ELR (cell line): Measurements from ENCODE around the gene BEX4.
"Not testable (repeated sequence)": the region's sequence is repeated elsewhere in the genome, so short reads cannot be mapped to it uniquely, and the experiment has no call there.

Experiments
- DNase-seq: peaks from one replicate; pipeline ENCODE4 v3.0.0-alpha.2; 2015; ENCODE audit warnings: low read depth

Gene BEX4

DNA sequence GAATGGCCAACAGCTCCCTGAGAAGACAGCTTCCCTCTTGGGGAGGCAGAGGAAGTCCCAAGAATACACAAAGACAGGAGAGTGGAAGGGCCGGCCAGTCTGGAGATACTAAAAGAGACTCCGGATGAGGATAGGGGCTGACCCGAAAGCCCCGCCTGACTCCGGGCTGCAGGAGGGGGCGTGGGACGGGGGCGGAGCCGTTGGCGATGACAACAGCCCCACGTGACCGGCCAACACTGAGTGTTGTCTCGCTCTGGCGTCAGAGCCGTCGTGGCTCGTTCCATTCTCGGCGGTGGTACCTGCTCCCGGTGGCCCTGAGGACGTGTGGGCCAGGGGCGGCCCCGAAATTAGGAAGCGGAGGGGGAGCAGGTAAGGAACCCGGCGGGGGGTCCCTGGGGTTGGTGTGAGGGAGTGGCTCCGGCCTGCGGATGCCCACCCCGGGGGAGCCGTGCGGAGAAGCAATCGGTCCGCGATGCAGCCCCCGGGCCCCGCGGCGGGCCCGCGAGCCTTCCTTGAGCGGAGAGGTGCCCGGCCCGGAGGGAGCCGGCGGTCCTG, at the start of gene BEX4:
Gene BEX4, plus strand, starts transcription at position 239 of the 555 bp plus-strand sequence. CDS start 1,046 bp downstream, outside the sequence.
- DNase-seq = peak; percentile 81

DNA sequence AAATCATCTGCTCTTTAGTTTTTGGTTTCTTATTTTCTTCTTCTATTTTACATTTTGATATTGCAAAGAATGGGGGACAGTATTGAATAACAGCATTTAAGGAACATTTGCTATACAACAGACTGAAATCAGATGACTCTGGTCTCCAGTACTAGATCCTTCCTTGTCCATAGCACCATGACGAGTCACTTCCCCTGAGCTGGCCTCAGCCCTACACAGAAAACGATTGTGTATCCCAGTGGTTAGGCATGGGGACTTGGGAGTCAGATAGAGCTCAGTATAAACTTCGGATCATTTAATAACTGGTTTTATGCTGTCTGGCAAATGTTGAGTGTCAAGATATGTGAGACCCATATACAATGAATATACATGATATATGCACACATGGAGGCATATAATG, 44.7 kb upstream of the BEX4 start:
- DNase-seq = peak; percentile 70

- DNase-seq = no peak
Measured at GRCh38 chrX:103171353-103171752, 43.6 kb upstream of the BEX4 start.

- not testable (repeated sequence) for DNase-seq
Measured at GRCh38 chrX:103175256-103175655, 39.7 kb upstream of the BEX4 start.

DNA sequence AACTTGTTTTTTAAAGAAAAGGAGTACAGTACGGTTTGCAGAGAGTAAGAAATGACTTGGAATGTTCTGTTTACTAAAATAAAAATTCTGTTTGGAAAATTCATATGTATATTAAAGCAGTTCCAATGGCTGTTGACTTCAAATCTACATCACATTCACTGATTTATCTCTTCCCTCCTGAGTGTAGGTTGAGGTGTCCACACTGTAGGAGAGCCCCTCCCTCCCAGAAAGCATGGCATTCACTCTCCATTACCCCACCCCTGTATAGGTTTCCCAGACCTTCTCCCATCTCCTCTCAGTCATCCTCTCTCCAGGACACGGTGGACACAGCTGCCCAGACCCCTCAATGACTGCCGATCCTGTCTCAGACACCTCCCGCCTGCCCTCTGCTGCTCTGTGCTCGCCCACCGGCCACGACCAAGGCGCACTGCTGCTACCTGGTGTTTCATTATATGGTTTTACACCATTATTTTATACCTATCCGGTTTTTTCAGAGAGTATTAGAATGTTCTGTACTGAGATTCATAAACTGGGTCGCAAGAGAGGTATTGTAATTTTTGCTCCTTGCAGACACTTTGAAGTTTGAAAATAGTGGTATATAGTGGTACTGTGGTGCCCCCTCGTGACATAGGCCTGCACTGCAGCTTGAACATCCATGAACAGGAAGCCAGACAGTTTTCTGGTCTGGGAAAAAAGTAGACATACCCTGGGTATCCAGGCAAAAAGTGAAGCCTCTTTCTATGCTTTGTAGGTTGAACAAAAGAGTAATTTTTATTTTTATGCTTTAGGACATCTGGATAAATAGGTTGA, 38.8 kb upstream of the BEX4 start:
- DNase-seq = peak; percentile 57

- DNase-seq = no peak
Measured at GRCh38 chrX:103177556-103177955, 37.4 kb upstream of the BEX4 start.

GRCh38 chrX:103183912-103184311, 31.0 kb upstream of the BEX4 start:
- no peak for DNase-seq

DNA sequence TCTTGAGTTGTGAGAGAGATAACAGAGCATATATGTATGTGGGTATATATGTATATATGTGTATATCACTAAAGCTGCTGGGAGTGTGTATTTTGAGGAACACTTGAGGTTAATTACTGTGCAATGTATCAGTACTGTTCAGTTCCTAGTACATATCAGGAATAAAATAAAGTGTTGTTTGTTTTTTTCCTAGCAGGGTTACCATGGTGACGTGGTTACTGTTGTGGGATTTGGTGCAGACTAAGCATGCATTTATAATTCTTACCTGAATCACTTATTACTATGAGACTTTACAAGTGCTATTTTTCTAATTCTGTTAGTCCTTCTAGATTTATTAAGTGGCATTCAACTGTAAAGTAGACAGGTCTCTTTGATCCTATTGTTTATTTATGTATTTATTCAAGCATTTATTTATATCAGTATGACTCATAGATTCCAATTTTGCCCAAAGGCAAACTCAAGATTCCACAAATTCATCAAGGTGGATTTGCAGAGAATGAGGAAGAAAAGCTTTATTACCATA, 26.9 kb upstream of the BEX4 start:
- peak; percentile 31 for DNase-seq

DNA sequence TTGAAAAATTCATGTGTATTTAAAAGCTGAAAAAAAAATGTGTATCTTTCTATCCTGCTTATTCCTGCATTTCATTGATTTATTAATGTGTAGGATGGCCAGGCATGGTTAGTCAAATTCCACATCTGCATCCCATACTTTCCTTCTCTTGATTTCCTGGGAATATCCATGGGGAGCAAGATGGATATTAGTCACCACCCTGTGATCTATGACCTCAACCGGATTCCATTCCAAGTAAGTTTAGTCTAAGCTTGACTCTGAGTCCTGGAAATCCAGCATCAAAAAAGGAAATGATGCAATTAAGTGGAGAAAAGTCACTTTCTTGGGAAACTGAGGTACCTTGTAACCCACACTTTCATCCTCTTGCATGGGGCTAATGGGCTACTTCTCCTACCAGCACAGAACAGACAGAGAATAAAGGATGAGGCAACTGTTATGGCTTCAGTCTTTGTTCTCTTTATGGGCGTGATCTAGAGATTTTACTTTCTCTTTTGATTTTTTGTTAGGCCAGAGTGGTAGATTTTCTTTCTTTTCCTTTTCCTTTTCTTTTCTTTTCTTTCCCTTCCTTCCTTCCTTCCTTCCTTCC, 17.1 kb upstream of the BEX4 start:
- DNase-seq = peak; percentile 76

GRCh38 chrX:103198668-103199067, 16.2 kb upstream of the BEX4 start:
- not testable (repeated sequence) for DNase-seq

- DNase-seq = no peak
Measured at GRCh38 chrX:103201041-103201440, 13.9 kb upstream of the BEX4 start.

- no peak for DNase-seq
Measured at GRCh38 chrX:103210056-103210455, 4.9 kb upstream of the BEX4 start.

DNA sequence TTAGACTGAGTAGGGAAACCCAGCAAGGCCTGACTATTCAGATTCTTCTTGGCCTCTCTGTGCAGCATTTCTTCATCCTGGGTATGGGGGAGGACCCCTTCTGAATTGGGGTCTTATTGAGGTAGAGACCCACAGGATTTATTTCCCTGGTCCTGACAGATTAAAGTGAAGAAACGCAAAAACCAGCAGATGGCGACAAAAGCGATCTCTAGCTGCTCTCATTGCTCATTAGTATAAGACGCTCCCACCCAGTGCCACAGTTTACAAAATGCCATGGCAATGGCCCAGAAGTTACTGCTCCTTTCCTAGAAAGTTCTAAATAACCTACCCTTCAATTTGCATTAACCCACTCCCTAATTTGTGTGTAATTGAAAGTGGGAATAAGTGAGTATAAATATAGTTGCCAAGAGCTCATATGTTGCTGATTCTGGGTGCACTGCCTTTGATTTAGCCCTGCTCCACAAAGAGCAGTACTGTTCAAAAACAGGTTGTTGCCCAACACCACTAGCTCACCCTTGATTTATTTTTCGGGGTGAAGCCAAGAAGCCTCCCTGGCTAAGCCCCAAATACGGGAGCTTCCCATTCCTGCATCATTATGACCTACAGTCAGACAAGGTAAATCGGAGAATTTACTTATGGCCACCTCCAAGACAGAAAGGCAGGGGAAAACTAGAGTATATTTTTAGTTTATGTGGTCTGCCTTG, 3.7 kb upstream of the BEX4 start:
- peak; percentile 62 for DNase-seq

DNA sequence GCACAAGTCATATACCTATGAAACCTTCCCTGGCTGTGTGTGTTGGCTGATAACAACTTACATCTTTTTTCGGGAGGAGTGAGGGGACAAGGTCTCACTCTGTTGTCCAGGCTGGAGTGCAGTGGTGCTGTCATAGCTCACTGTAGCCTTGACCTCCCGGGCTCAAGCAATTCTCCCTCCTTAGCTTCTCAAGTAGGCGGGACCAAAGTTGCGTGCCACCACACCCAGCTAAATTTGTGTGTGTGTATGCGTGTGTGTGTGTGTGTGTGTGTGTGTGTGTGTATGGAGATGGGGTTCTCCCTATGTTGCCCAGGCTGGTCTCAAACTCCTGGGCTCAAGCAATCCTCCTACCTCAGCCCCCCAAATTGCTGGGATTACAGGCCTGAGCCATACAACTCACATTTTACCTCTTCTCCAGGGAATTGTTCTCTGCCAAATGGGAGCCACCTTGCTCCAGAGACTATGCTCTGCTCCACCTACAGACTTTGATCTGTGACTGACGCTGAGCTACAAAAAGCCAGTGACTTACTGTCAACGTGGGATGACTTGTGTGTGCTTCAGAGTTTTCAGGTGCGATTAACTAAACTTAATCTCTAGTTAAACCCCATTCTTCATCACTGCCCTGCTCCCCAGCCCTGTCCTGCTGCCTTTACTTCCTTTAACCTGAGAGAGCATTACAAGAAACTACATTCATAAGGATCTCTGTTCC, 2.0 kb upstream of the BEX4 start:
- no peak for DNase-seq

GRCh38 chrX:103215425-103215991, 600 bp downstream of the BEX4 start:
- peak; percentile 22 for DNase-seq

- DNase-seq = no peak
Measured at GRCh38 chrX:103220511-103221323, 5.8 kb downstream of the BEX4 start.

DNA sequence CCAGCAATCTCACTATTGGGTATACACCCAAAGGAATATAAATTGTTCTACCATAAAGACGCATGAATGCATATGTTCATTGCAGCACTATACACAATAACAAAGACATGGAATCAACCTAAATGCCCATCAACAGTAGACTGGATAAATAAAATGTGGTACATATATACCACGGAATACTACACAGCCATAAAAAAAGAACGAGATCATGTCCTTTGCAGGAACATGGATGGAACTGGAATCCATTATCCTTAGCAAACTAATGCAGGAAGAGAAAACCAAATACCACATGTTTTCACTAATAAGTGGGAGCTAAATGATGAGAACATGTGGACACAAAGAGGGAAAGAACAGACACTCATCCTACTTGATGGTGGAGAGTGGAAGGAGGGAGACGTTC, 11.0 kb downstream of the BEX4 start:
- DNase-seq = not testable (repeated sequence)

GRCh38 chrX:103233263-103233662, 18.4 kb downstream of the BEX4 start:
- DNase-seq = no peak

- DNase-seq = no peak
Measured at GRCh38 chrX:103234869-103235268, 20.0 kb downstream of the BEX4 start.

DNA sequence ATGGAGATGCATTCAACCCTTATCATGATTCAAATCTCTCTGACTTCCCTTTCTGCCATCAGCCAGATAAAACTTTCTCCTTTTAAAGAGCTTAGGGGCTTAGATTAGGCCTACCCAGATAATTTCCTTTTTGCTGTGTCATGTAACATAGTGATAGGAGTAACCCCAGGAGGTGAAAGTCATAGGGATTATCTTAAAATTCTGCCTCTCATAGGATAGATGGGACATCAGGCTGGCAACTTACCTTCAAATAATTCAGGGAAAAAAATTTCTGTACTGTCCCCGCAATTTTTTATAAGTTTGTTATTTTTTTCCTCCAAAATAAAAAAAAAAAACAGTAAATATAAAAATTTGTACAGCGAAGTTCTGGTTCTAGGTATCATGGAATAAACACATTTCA, 20.7 kb downstream of the BEX4 start:
- not testable (repeated sequence) for DNase-seq

GRCh38 chrX:103236296-103236695, 21.4 kb downstream of the BEX4 start:
- DNase-seq = no peak
